GM18867 (cell line): Measurements from ENCODE around the gene A4GALT.

Experiments
- ATAC-seq: cut with Tn5 transposase; IDR thresholded peaks from one replicate; pipeline ENCODE4 v1.9.1; 2021; ENCODE audit warnings: mild to moderate bottlenecking, moderate library complexity; ENCODE audit not compliant: unreplicated experiment

A4GALT gene

DNA sequence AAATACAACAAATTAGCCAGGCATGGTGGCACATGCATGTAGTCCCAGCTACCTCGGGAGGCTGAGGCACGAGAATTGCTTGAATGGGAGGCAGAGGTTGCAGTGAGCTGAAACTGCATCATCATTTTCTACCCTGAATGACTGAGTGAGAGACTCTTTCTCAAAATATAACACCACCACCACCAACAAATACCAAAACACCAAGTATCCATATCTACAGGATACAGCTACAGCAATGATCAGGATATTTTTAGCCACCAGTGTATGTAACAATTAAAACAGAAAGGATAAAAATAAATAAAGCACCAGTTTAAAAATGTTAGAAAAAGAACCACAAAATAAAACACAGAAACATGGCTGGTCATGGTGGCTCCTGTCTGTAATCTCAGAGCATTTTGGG is 13.2 kb downstream of the A4GALT start:
- no peak for ATAC-seq

DNA sequence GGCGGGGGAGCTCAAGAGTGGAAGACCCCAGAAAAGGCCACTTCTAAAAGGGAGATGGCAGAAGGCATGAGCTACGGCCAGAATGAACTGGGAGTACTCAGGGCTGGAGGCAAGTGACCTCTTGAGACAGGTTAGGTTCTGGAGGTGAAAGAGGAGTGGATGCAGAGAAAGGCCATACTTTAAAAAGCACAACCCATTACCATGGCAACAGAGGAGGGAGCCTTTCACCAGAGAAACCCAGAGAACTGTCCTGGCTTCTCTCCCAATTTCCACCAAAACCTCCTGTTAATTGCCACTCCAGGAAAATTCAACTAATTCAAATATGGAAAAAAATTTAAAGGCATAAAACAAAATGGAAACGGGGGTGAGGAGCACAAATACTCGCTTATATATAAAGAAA is 15.8 kb downstream of the A4GALT start:
- no peak for ATAC-seq

DNA sequence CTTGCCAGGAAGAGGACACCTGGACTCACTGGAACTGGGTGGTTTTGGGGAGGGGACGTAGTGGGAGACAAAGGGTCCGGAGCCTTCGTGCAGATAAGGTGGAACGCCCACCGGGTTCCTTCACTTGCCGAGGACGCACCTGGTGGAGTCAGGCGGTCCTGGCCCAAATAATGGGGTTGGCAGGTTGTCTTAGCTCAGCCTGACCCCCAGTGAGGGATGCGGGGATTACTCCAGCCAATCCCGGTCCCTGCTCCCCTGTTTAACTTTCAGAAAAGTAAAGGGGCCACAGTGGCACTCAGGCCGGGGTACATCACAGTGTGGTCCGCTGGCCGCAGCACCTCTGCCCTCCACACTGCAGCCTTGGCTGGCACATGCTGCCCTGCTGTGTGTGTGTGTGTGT is 18.0 kb downstream of the A4GALT start:
- ATAC-seq: no peak

DNA sequence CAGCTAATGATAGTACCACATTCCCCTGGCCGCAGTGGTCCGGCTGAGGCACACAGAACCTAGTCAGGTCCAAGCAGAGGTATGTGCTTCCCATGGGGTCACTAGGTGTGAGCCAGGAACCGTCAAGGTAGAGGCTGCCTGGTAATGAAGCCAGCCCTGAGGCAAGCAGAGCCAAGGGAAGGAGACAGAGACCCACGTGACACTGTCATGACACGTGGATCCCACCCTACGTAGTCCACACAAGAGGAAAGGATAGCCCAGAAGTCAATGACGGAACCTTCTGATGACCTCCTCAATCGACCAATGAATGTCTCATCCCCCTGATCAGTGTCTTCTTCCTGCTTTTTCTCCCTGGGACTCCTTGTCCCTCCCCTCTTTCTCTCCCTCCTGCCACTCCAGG is 19.0 kb downstream of the A4GALT start:
- no peak for ATAC-seq

DNA sequence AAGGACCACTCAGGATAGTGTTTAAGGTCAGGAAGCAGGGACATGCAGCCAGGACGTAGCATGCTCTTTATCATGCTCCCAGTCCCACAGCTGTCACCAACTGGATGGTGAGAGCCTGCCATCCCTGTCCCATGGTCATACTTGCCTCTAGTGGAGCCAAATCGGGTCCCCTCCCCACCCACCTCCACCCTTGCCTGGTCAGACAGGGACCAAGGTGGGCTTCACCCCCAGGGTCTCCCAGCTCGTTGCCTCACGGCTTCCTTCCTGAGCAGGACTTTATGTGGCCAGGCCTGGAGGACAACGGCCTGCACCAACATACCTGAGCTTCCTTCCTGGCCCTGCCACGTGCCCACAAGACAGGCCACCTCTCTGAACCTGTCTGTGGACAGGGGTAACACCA is 19.8 kb downstream of the A4GALT start:
- ATAC-seq: no peak

DNA sequence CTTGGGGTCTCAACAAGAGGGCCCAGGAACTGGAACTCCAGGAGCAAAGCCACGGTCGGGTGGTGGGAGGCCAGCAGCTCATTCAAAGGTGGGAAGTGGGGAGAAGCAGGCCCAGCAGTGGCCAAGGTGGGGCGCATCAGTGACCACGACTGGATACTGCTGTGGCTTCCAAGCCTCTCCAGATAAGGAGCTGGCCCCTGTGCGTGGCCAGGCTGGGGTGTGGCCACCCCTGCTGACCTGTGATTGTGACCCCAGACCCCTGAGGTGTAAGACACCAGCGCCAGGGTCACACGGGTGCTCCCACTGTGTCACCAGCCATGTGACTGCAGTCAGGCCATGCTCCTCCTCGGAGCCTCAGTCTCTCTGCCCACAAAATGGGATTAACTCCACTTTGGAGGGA is 20.3 kb downstream of the A4GALT start:
- no peak for ATAC-seq

DNA sequence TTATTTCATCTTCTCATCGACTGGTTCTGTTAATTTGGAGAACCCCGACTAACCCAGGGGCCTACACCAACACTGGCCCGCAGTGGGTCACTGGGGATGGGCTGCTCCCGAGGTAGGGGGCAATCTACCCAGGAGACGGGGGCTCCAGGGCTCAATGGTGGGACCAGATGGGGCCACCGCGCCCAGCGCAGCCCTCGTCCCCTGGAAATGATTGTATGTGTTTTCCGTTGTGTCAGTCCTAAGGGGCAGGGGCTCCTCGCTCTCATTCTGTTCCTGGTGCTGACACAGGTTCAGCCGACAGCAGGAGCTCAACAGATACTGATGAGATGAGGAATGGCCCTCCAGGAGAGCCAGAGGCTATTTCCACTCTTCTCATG is 20.7 kb downstream of the A4GALT start:
- no peak for ATAC-seq

DNA sequence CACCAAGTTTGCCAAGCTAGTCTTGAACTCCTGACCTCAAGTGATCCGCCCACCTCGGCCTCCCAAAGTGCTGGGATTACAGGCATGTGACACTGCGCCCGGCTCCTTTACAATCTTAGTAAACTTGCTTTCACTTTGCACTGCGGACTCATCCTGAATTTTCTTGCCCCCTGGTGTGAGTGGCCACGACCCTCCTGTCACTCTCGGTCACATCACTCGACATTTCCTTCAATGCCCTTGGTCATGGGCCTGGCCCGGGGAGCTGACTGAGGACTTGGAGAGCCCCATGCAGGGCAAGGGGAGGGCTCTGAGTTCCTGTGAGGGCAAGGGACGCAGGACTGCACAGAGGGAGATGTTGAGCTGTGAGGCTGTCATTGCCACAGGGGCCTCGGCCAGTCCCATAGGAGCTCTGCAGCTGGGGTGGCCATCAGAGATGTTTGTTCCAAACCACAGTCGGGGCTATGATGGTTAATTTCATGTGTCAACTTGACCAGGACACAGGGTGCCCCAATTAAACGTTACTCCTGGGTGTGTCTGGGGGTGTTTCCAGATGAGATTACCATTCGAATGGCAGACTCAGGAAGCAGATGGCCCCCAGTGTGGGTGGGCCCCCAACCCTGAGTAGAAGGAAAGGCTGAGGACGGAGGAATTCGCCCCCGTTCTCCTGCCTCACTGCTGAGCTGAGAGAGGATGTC is 21.2 kb downstream of the A4GALT start:
- ATAC-seq: no peak

DNA sequence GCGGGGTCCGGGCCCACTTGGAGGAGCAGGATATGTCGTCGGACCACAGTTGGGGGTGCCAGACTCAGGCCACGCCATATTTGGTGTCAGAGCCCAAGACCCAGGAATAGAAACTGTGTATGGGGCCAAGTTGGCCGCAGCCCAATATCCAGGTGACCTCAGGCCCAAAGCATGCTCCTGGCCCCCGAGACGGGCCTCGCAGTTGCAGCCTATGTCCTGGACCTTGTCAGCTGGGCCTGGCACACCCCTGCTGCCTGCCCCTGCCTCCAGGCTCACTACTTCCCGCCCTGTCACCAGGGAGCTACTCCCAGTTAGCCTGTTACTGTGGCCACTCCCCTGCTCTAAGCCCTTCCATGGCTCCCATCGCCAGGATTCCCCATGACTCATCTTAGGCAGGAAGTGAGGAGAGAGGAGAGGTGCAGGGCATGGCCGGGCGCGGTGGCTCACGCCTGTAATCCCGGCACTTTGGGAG is 23.1 kb downstream of the A4GALT start:
- ATAC-seq: no peak

DNA sequence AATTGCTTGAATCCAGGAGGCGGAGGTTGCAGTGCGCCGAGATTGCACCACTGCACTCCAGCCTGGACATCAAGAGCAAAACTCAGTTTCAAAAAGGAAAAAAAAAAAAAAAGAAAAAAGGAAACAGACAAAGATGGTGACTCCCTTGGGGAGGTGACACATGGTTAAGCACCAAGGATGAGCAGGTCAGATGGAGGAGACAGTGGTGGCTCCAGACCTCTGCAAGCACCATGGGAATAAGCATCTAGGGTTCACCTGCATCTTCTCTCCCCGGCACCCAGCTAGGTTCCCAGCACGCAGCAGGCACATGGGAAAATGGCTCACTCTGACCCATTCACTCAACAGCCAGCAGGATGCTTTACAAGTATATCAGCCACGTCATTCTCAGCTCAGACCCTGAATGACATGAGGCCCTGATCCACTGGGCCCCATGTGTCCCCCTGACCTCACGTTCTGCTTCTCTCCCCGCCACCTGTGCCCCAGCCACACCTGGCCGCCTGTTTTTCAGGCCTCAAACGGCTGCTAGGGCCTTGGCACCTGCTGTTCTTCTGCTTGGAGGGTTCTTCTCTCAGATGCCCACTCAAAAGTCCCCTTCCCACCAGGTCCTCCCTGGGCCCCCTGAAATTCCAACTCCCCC is 24.2 kb downstream of the A4GALT start:
- no peak for ATAC-seq

DNA sequence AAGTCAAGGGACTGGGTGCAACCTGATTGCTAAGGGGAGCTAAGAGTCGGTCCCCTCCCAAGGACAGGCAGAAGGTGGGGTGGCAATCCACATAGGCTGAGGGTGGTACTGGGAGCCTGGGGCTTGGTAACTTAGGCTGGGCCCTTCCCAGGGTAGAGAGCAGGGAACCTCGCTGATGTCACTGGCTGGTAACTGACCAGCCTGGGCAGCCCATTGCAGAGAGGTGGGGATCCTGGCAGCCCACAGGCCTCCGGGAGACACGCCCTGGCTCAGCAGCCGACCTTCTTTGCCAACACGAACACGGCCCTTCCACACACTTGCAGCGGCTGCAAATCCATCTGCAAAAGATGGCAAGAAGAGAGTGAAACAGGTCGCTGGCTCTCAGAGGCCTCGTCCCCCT is 25.4 kb downstream of the A4GALT start:
- ATAC-seq: no peak

DNA sequence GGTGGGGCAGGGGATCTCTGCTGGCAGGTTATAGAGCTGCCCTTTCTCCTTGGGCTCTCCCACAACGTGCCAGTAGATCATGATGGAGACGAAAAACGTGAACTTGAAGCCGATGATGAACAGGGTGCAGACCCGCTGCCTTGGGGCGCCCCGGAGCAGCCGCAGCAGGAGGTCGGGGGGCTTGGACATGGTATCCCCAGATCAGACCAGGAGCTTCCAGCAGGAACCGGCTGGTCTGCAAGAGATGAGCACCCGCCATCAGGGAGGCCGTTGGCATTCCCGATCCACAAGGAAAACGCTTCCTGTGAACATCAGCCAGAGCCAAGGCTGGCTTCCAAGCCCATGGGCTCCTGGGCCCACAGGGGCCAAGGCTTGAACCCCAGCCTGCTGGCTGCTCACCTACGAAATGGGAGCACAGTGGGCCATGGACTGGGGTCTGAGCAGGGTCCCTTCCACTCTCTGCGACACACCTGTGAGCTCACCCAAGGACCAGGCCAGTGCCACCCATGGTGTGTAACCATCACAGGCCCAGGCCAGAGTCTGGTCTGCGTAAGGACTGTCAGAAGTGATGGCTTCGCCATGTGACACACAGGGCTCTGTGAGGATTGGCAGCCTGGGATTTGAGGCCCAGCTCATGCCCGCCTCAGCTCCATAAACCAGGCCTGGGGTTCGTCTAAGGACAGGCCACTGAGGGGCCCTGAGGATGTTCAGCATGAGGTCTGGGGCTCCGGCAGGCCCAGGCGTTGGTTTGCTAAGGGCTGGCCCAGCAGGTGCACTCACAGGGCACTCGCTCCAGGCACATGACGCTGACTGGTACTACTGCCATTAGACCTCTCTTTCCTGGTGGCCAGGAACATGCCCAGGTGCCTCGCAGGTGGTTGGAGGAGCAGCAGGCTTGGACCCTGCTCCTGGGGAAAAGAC is 26.6 kb downstream of the A4GALT start:
- no peak for ATAC-seq

DNA sequence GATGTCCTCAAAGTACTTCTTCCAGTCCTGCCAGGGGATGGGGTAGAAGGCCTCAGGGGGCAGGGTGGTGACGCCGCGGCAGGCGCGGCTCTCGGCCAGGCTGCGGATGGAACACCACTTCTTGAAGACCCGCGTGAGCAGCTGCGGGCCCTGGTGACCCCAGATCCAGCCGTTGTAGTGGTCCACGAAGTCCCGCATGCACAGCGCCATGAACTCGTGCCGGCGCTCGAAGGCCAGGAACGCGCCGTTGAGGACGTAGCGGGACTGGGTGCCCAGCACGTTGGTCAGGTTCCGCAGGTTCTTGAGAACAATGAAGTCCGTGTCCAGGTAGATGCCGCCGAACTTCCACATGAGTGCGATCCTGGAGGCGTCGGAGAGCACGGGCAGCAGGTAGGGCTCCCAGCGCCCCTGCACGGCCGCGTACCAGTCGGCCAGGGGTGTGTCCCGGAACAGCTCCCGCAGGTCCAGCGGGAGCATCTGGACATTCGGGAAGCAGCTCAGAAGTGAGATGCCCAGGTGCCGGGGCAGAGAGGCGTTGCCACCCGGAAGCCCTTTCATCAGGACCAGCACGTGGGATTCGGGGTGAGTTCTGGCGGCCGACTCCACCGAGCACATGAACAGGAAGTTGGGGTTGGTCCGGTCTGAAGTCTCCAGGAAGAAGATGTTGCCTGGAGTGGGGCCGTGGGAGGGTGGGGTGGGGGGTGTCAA is 27.5 kb downstream of the A4GALT start:
- no peak for ATAC-seq

DNA sequence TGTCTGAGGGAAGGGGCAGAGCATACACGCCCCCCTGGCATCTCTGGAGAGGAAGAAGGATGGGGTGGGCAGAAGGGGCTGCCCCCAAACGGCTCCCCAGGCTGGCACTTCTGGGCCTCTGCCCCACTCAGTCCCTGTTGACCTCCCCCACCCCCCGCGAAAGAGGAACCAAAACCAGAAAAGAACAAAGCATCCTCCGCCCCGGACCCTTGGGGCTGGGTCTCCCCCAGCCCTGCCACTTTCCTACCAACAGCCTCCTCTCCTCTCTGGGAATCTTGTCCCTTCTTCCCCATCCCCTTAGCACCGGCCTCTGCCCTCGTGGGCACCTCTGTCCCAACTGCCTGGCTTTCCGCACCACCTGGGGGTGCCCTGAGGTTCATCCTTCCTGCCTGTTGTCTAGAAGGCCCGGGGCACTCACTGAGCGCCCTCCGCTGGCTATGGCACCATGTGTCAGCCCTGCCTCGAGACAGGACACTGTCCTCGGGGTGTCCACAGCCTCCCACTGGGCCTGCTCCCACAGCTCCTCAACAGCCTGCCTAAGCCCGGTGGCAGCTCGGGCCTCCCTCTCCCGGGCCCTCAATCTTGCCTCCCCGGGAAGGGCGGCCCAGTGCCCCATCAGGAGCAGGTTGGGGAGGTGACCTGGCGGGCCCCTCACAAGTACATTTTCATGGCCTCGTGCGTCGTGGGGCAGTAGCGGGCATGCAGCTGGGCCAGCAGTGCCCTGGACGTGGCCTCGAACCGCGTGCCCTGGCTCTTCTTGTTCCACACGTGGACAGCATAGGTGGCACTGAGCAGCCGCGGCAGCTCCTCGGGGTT is 28.2 kb downstream of the A4GALT start:
- ATAC-seq: no peak

DNA sequence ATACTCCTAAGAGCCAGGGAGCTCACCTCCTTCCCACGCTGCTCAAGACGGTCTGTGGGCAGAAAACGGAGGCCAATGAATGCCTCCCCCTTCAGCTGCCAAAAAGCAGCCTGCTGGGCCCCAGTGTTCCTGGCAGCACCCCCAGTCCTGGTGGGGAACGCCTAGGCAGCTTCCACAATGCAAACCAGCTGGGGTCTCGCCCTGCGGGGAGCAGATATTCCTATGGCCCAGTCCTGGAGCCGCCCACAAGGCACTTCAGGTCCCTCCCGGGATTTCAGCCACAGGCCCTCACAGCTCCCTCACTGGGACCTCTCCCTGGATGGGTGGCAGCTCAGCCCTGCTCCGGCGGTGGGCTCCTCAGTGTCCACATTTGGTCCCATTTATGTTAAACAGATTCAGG is 29.2 kb downstream of the A4GALT start:
- no peak for ATAC-seq

DNA sequence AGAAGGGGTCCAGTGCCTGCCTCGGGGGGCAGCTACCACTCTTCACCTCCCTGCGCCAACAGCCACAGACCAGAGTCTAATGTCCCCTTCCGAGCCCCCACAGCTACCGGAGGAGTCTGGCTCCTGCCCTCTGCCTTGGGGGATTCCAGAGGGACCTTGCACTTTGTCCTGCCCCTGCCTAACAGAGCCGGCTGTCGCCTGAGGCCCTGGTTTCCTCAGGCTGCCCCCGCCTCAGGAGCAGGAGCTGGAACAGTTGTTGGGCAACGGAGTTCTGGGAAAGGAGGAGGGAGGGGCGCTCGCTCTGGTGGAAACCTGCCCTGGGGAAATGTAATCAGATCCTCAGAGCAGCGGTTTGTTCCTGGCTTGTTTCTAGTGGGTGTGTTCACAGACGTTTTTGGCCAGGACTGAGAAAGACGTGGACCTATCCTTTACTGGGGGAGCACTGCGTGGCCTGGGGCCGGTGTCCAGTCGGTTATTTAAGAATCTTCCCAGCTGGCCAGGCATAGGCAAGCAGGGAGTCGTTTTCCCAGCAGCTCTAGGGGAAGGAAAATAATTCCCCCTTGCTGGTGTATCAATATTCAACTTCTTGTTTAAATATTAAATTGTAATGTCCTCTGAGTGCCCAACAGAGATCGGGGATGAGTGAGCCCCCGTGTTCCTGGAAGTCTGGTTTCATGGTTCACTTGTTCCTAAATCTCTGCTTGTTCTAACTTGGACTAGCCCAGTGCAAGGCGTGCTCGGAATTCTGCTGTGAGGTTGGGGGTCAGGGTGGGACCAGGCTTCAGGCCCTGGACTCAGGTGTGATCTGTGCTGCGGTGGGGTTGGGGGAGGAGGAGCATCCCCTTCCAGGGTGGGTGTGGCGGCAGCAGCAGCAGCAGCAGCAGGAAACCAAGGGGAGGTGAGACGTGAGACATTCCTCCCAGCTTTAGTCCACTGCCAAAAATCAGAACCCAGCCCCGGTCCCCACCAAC is 32.1 kb downstream of the A4GALT start:
- ATAC-seq: no peak

DNA sequence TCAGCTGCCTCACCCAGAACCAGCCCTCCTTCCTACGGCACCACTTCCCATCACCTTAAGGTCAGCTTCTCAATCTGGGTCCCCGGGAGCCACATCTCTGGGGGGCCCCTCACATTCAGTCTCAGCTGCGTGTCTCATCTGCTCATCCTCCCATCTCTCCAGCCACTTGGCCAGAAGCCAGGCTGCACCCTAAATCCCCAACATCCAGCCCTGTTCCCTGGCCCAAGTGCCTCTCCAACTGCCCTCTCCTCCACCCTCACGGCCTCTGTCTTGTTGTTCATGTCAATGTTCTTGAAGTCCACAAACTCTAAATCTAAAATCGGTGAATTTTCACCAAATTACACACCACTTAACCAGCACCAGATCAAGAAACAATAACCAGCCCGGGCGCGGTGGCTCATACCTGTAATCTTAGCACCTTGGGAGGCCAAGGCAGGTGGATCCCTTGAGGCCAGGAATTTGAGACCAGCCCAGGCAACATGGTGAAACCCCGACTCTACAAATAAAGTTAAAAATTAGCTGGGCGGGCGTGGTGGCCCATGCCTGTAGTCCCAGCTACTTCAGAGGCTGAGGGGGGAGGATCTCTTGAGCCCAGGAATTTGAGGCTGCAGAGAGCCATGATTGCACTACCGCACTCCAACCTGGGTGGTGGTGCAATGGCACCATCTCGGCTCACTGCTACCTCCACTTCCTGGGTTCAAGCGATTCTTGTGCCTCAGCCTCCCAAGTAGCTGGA is 33.7 kb downstream of the A4GALT start:
- no peak for ATAC-seq

DNA sequence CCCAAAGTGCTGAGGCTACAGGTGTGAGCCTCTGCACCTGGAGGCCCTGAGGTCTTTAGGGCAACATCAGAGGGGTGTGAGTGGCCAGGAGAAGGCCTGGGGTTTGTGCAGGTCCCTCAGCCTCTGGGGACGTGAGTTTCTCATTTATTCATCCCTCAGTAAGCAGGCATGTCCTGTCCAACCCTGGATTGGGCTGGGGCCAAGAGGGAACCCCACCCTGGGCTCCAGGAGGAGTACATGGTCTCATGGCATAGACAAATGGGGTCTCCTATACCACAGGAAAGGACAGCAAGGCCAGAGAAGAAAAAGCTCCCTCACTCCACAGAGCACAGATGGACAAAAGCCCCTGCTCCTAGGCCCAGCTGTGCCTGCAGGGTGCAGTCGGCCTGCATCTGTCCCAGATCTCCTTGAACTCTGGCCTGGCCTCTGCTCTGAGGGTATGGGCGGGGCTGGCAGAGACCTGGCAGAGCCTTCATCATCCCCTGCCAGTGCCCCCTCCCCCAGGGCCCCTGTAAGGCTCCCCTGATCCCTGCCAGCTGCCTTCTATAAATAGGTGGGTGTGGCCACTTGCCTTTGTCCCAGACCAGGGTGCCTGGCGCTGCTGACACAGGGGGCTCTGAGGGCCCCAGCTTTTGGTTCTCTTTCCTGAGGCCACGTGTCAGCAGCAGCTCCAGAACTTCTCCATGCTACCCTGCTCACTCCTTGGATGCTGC is 34.6 kb downstream of the A4GALT start:
- ATAC-seq: no peak
